Measurements from ENCODE around the gene ACBD6.

DNA sequence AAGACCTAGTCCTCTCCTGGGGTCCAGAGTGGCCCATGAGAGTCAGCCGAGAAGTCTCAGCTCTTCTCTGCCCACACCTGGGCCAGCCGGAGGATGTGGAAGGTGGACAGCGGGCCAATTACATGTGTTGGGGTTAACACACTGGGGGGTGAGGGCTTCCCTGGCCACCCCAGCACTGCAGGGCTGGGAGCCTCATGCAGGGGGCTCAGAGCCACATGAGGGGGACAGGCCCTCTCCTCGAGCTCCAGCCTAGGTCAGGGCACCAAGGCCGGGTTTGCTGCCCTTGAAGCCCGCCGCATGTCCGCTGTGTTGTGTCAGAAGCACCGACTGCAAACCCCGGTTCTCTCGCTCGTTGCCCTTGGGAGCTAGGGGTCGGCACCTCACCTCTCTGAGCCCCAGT is 241.8 kb downstream of the ACBD6 start:
- TF ChIP-seq, protein P1, sequence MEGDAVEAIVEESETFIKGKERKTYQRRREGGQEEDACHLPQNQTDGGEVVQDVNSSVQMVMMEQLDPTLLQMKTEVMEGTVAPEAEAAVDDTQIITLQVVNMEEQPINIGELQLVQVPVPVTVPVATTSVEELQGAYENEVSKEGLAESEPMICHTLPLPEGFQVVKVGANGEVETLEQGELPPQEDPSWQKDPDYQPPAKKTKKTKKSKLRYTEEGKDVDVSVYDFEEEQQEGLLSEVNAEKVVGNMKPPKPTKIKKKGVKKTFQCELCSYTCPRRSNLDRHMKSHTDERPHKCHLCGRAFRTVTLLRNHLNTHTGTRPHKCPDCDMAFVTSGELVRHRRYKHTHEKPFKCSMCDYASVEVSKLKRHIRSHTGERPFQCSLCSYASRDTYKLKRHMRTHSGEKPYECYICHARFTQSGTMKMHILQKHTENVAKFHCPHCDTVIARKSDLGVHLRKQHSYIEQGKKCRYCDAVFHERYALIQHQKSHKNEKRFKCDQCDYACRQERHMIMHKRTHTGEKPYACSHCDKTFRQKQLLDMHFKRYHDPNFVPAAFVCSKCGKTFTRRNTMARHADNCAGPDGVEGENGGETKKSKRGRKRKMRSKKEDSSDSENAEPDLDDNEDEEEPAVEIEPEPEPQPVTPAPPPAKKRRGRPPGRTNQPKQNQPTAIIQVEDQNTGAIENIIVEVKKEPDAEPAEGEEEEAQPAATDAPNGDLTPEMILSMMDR (IDR thresholded peaks at IDR 0.05): no peak
- no peak for TF ChIP-seq POLR2AphosphoS5 (IDR thresholded peaks at IDR 0.05)
